ENCODE measurements around the gene NIPAL4. TPM values are rescaled to one million over a fixed set of nuclear protein-coding genes. Genes with fewer than 3 reads are reported as not detected.

Gene NIPAL4
- total RNA-seq, 1 experiment from 2014 or later, result not detected

GRCh38 chr5:157485811-157486210, 25.8 kb downstream of the NIPAL4 start:
- Histone ChIP-seq H3K56ac (ENCODE audit: insufficient read length, low read depth, low read length) (no peak overlapping the region), H4K20me1 (ENCODE audit: control insufficient read depth, insufficient read depth, insufficient read length) (no peaks in the 10 kb centered on the region), H3K23ac (ENCODE audit: insufficient read length, low read depth, low read length) (no peak overlapping the region), H3K27ac (ENCODE audit: insufficient read length, low read depth, low read length) (no peak overlapping the region), H3K79me1 (ENCODE audit: insufficient read depth, low read depth, low read length, poor library complexity, severe bottlenecking) (no peaks in the 10 kb centered on the region), H3T11ph (ENCODE audit: low read length) (no peak overlapping the region), H3K23me2 (ENCODE audit: insufficient read length, low read depth, low read length, poor library complexity, severe bottlenecking) (no peaks in the 10 kb centered on the region), H2AK5ac (ENCODE audit: insufficient read length, low read length) (no peak overlapping the region), H3K4me1 (ENCODE audit: insufficient read depth, low read length) (no peaks in the 10 kb centered on the region), H2BK12ac (ENCODE audit: insufficient read length, low read depth, low read length) (no peak overlapping the region), H3K4me2 (ENCODE audit: insufficient read depth, insufficient read length, low read length) (no peak overlapping the region), H2BK15ac (ENCODE audit: low read depth, low read length) (no peak overlapping the region), H2AFZ (ENCODE audit: low read length) (no peak overlapping the region), H3K18ac (ENCODE audit: insufficient read length, low read depth, low read length) (no peak overlapping the region), H3K9me3 (ENCODE audit: control insufficient read depth, low read depth, low read length) (no peaks in the 10 kb centered on the region), H3K14ac (ENCODE audit: insufficient read depth, low read length) (no peak overlapping the region), H2BK120ac (ENCODE audit: low read depth, low read length, poor library complexity, severe bottlenecking) (no peak overlapping the region), H2BK5ac (ENCODE audit: insufficient read length, low read length) (no peak overlapping the region), H3K79me2 (ENCODE audit: insufficient read depth, low read length) (no peaks in the 10 kb centered on the region), H3K9ac (ENCODE audit: extremely low read depth, insufficient read length, low read length) (no peak overlapping the region), H3K27me3 (ENCODE audit: insufficient read depth, low read length) (no peaks in the 10 kb centered on the region), H4K5ac (ENCODE audit: insufficient read length, low read depth, low read length) (no peak overlapping the region), H3K4ac (ENCODE audit: low read depth, low read length) (no peak overlapping the region), H4K8ac (replicated peaks; ENCODE audit: insufficient read length, low read depth, low read length) (no peak overlapping the region), H4K91ac (ENCODE audit: insufficient read length, low read depth, low read length) (no peak overlapping the region), H2BK20ac (ENCODE audit: low read depth, low read length, poor library complexity, severe bottlenecking) (no peak overlapping the region)
- no peak for DNase-seq
- peaks cover 3 to 27% (median 20%) of the 10 kb centered on the region in 3 experiments; a peak in 6 of 7 replicates for H3K36me3 Mint-ChIP-seq (ENCODE audit: insufficient read depth in 1 of 3, low read depth in 3 of 3)
- WGBS (ENCODE audit: extremely low coverage, insufficient read length, low lambda C conversion rate), result no CpG with 5 or more reads among the region's 3 CpGs
- no peaks in the 10 kb centered on the region for H3K4me1 Mint-ChIP-seq
- H3K9me3 Mint-ChIP-seq, result no peaks in the 10 kb centered on the region
- H3K4me3 Mint-ChIP-seq, result no peak overlapping the region
- peak overlapping the region in 1 of 3 experiments; percentile 45; a peak in 2 of 7 replicates for H3K27ac Mint-ChIP-seq
- H3K27me3 Mint-ChIP-seq (ENCODE audit: low read depth), result no peaks in the 10 kb centered on the region
- TF ChIP-seq CTCF (conservative IDR thresholded peaks at IDR 0.05), result no peak
